ENCODE data around the gene DOLPP1.

GRCh38 chr9:129122133-129122532 lies 41.2 kb downstream of the DOLPP1 start:
- no peak for TF ChIP-seq CTCF (IDR thresholded peaks at IDR 0.05)
- TF ChIP-seq ZFX (IDR thresholded peaks at IDR 0.05; ENCODE audit: borderline replicate concordance), result no peak
